Measurements from ENCODE around the gene KCNIP4. TPM values are rescaled to one million over a fixed set of nuclear protein-coding genes. Genes with fewer than 3 reads are reported as not detected.

The KCNIP4 gene
- total and polyA plus RNA-seq, 8 donors: 0.05 TPM; not detected in 7

DNA sequence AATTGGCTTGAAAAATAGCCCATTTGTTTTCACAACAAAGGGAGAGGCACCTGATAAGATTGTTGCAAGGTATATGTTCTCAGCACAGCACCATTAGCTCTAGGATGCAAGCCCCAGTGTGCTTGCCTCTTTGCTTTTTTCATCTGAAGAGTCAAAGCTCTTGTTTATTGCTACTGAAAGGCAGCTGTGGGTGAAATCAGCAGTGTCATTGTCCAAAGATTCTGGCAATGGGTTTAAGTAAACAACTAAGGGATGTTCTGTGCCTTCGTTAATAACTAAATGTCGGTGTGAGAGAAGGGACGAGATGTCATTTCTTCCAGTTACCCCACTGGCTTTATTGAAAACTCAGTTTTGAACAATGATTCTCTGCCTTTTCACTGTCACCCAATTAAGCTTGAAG, 567.7 kb downstream of the KCNIP4 start:
- H3K27me3 ChIP-seq: no peaks in the 10 kb centered on the region
- ATAC-seq (no peak), FAIRE-seq (no peak), DNase-seq (no peak)
- H3K4me3 ChIP-seq: no peak overlapping the region
- WGBS, 2 donors: 43 to 49% methylated on average over 3 of the region's 3 CpGs
- intact Hi-C loops (cut with DNase I): no loop called here
- TF ChIP-seq, protein P1, sequence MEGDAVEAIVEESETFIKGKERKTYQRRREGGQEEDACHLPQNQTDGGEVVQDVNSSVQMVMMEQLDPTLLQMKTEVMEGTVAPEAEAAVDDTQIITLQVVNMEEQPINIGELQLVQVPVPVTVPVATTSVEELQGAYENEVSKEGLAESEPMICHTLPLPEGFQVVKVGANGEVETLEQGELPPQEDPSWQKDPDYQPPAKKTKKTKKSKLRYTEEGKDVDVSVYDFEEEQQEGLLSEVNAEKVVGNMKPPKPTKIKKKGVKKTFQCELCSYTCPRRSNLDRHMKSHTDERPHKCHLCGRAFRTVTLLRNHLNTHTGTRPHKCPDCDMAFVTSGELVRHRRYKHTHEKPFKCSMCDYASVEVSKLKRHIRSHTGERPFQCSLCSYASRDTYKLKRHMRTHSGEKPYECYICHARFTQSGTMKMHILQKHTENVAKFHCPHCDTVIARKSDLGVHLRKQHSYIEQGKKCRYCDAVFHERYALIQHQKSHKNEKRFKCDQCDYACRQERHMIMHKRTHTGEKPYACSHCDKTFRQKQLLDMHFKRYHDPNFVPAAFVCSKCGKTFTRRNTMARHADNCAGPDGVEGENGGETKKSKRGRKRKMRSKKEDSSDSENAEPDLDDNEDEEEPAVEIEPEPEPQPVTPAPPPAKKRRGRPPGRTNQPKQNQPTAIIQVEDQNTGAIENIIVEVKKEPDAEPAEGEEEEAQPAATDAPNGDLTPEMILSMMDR (IDR thresholded peaks at IDR 0.05): no peak
- no peak overlapping the region for H3K27ac ChIP-seq
- no peaks in the 10 kb centered on the region for H3K36me3 ChIP-seq
- no peaks in the 10 kb centered on the region for H3K4me1 ChIP-seq
- no peaks in the 10 kb centered on the region for H3K9me3 ChIP-seq

DNA sequence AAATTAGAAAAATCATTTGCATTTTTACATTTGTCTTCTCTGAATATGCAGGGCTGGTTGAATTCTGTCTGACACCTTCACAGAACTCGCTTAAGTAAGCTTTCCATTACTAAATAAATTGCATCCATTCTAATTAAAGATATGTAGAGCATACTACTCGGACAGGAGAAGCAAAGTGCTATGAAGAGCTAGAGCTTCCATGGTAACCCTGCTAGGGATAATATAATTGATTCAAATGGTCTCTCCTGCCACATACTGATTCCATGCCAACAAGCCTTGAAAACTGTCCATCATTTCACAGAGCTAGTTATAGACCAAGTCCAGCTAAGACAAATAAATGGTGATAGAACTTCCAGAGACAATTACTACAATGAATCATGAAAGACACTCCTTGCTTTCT, 571.5 kb downstream of the KCNIP4 start:
- intact Hi-C loops (cut with DNase I): no loop called here
- no peaks in the 10 kb centered on the region for H3K9me3 ChIP-seq
- H3K4me1 ChIP-seq: no peaks in the 10 kb centered on the region
- WGBS, 2 donors: 44 to 47% methylated on average over 2 of the region's 2 CpGs
- TF ChIP-seq, protein P1 (IDR thresholded peaks at IDR 0.05): no peak
- no peak overlapping the region for H3K4me3 ChIP-seq
- FAIRE-seq (no peak), ATAC-seq (no peak), DNase-seq (no peak)
- no peaks in the 10 kb centered on the region for H3K36me3 ChIP-seq
- H3K27me3 ChIP-seq: no peaks in the 10 kb centered on the region
- H3K27ac ChIP-seq: no peak overlapping the region

DNA sequence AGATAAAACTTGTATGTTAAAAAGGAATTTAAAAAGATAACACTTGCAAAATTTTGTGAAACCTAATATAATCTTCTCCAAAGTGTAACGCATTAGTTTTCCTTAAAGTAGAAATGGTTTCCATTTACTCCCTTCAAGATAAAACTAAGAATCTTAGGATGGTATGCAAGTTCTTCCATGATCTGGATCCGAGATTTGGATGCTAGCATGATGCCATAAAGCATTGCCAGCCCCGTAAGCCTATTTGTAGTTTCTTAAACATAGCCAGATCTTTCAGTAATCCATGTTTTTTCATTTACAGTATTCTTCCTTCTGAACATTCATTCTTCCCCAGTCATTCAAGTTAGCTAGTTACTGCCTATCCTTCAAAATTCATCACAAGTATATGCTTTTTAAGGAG, 572.4 kb downstream of the KCNIP4 start:
- Histone ChIP-seq H3K4me1 (no peaks in the 10 kb centered on the region), H3K36me3 (no peaks in the 10 kb centered on the region), H3K9me3 (no peaks in the 10 kb centered on the region), H3K27me3 (no peaks in the 10 kb centered on the region), H3K4me3 (no peak overlapping the region), H3K27ac (no peak overlapping the region)
- ATAC-seq: no peak
- 68 to 75% methylated on average over 3 of the region's 3 CpGs for WGBS, 2 donors
- no peak for DNase-seq
- FAIRE-seq: no peak
- TF ChIP-seq, protein P1 (IDR thresholded peaks at IDR 0.05): no peak
- intact Hi-C loops (cut with DNase I): no loop called here

DNA sequence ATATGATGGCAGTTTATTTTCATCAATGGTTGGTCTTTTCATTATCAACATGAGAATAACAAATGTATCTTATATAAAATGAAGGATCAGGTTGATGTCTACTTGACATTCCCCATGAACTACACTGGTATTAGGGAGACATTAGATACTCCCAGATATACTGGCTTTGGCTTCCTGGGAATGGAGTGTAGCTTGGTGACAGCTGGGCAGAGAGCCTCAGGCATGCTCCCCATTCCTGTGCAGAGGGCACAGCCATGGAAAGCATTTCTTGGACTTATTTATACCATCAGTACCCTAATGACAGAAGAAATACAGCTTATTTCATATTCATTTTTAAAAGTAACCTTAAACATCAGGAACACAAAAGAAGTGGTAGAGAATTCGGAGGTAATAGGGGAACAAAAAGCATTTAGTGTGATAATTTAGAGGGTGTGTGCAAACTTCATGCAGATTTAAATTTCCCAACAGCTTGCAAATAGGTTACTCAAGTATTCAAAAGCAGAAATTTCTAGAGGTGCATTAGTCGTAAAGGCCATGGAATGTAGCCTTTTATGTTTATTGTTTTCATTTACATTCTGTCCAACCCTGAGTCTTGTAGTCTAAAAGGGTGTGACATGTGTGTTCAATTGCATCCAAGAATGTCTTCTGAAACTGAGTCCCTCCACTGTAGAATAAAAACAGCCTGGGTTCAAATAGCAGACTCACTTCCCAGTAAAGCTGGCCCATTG, 573.8 kb downstream of the KCNIP4 start:
- no peaks in the 10 kb centered on the region for H3K36me3 ChIP-seq
- H3K4me1 ChIP-seq: no peaks in the 10 kb centered on the region
- intact Hi-C loops (cut with DNase I): no loop called here
- no peaks in the 10 kb centered on the region for H3K9me3 ChIP-seq
- ATAC-seq (no peak), DNase-seq (no peak), FAIRE-seq (no peak)
- whole genome bisulfite sequencing, 2 donors: 66 to 81% methylated on average over 2 of the region's 2 CpGs
- TF ChIP-seq, protein P1 (IDR thresholded peaks at IDR 0.05): no peak
- no peak overlapping the region for H3K4me3 ChIP-seq
- H3K27ac ChIP-seq: no peak overlapping the region
- no peaks in the 10 kb centered on the region for H3K27me3 ChIP-seq

DNA sequence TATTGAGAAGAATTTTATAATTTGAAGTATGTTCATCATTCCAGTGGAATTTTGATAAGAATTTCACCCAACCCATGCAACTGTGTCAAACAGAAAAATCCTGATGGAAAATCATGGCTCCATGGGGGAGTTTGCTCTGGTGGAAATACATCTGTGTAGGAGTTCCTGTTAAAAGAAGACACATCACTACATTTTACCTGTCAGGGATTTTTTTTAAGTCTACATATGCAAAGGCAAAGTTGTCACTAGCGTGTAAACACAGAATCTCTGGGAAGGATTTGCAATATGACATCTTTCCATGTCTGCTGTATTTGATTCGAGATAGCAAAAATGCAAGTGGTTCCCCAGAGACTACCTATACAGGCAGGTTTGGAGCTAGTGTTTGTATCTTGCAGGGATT, 581.0 kb downstream of the KCNIP4 start:
- FAIRE-seq (no peak), ATAC-seq (no peak), DNase-seq (no peak)
- H3K36me3 ChIP-seq: no peaks in the 10 kb centered on the region
- H3K9me3 ChIP-seq: no peaks in the 10 kb centered on the region
- no peak overlapping the region for H3K27ac ChIP-seq
- TF ChIP-seq, protein P1 (IDR thresholded peaks at IDR 0.05): no peak
- no peak overlapping the region for H3K4me3 ChIP-seq
- H3K27me3 ChIP-seq: no peaks in the 10 kb centered on the region
- no peaks in the 10 kb centered on the region for H3K4me1 ChIP-seq
- intact Hi-C loops (cut with DNase I): no loop called here
- 42 to 53% methylated on average over 2 of the region's 2 CpGs for WGBS, 2 donors

Data from pancreas (tissue), 10 donors.